Transverse colon (tissue), 3 donors: ENCODE results near the gene ACO1.

Experiments used
- POLR2A ChIP-seq: fragments of 450-650 bp; IDR thresholded peaks from one replicate; pipeline ENCODE4 v1.6.1; 2016; ENCODE audit warnings: antibody characterized with exemption, mild to moderate bottlenecking, moderate library complexity
- TF ChIP-seq, protein P1 (sequence below), 5 experiments: fragments of 200-600 bp in 3 of 5; fragments of 450-650 bp in 2 of 5; sonication (generic) in 3 of 5; IDR thresholded peaks; 1 replicate in 2 of 5; 2 replicates in 3 of 5; pipeline ENCODE4 v1.5.1; 2016 to 2017; ENCODE audit warnings: antibody characterized with exemption in 5 of 5, inconsistent platforms in 3 of 5, mild to moderate bottlenecking in 2 of 5, moderate library complexity in 1 of 5

DNA sequence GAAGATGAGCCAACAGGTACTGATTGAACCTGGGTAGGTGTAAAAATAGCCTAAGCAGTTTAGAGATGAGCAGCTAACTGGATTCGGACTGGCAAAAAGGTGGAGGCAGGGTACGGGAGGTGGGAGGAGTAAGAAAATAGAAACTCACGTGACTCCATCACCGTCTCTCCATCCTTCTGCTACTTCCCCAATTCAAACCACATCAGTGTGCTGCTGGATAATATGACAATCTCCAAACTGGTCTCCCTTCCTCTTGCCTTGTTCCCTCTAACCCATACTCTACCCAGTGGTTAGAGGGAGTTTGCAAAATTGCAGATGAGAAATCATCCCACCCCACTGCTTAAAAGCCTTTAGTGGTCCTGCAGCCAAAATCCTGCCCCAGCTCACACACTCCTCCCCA is 98.9 kb downstream of the ACO1 start:
- TF ChIP-seq, protein P1, sequence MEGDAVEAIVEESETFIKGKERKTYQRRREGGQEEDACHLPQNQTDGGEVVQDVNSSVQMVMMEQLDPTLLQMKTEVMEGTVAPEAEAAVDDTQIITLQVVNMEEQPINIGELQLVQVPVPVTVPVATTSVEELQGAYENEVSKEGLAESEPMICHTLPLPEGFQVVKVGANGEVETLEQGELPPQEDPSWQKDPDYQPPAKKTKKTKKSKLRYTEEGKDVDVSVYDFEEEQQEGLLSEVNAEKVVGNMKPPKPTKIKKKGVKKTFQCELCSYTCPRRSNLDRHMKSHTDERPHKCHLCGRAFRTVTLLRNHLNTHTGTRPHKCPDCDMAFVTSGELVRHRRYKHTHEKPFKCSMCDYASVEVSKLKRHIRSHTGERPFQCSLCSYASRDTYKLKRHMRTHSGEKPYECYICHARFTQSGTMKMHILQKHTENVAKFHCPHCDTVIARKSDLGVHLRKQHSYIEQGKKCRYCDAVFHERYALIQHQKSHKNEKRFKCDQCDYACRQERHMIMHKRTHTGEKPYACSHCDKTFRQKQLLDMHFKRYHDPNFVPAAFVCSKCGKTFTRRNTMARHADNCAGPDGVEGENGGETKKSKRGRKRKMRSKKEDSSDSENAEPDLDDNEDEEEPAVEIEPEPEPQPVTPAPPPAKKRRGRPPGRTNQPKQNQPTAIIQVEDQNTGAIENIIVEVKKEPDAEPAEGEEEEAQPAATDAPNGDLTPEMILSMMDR (IDR thresholded peaks at IDR 0.05): no peak
- no peak for TF ChIP-seq POLR2A
